ENCODE data around the gene MYL12A. TPM values are rescaled to one million over a fixed set of nuclear protein-coding genes. Genes with fewer than 3 reads are reported as not detected.

MYL12A gene
- total and polyA plus RNA-seq, 2 of the 8 experiments (the other 6 are each of a cell fraction or from before 2014, with no cell fraction given) = 188 to 247 TPM

DNA sequence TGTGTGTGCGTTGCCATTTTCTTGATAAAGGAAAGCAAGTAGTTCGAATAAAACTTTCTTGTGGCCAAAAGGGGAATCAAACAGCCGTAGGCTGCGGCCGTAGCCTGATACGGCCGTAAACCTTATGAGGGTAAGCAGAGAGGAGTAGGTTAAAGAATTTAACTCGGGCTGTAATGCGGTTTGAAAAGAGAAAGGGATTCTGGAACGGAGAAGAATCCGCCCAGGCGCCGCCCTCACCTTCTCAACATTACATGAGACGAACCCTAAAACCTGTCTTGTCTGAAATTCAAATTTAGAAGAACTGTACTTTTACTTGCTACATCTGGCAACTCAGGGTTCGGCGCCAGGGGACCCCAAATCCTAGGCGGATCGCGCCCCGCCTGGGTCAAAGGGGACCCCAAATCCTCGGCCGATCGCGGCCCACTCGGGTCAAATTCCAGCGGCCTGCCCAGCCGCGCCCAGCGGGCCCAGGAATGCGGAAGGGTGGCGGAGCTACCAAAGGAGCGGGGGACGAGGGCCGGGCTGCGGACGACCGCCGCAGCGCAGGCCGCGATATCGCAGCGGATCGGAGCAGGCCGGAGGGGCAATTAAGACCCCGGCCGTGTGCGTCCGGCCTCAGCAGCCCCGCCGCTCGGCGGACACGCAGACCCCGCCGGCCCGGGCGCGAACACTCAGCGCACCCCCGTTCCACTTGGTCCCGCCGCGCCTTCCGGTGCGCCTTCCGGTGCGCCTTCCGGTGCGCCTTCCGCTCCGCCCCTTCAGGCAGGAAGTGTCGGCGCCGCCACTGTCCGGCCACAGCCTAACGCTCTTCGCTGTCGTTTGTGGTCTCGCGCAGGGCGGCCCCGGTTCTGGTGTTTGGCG lies 14.0 kb downstream of the MYL12A start, which contains the start of gene MYL12B (continued):
- TF ChIP-seq, protein P1, sequence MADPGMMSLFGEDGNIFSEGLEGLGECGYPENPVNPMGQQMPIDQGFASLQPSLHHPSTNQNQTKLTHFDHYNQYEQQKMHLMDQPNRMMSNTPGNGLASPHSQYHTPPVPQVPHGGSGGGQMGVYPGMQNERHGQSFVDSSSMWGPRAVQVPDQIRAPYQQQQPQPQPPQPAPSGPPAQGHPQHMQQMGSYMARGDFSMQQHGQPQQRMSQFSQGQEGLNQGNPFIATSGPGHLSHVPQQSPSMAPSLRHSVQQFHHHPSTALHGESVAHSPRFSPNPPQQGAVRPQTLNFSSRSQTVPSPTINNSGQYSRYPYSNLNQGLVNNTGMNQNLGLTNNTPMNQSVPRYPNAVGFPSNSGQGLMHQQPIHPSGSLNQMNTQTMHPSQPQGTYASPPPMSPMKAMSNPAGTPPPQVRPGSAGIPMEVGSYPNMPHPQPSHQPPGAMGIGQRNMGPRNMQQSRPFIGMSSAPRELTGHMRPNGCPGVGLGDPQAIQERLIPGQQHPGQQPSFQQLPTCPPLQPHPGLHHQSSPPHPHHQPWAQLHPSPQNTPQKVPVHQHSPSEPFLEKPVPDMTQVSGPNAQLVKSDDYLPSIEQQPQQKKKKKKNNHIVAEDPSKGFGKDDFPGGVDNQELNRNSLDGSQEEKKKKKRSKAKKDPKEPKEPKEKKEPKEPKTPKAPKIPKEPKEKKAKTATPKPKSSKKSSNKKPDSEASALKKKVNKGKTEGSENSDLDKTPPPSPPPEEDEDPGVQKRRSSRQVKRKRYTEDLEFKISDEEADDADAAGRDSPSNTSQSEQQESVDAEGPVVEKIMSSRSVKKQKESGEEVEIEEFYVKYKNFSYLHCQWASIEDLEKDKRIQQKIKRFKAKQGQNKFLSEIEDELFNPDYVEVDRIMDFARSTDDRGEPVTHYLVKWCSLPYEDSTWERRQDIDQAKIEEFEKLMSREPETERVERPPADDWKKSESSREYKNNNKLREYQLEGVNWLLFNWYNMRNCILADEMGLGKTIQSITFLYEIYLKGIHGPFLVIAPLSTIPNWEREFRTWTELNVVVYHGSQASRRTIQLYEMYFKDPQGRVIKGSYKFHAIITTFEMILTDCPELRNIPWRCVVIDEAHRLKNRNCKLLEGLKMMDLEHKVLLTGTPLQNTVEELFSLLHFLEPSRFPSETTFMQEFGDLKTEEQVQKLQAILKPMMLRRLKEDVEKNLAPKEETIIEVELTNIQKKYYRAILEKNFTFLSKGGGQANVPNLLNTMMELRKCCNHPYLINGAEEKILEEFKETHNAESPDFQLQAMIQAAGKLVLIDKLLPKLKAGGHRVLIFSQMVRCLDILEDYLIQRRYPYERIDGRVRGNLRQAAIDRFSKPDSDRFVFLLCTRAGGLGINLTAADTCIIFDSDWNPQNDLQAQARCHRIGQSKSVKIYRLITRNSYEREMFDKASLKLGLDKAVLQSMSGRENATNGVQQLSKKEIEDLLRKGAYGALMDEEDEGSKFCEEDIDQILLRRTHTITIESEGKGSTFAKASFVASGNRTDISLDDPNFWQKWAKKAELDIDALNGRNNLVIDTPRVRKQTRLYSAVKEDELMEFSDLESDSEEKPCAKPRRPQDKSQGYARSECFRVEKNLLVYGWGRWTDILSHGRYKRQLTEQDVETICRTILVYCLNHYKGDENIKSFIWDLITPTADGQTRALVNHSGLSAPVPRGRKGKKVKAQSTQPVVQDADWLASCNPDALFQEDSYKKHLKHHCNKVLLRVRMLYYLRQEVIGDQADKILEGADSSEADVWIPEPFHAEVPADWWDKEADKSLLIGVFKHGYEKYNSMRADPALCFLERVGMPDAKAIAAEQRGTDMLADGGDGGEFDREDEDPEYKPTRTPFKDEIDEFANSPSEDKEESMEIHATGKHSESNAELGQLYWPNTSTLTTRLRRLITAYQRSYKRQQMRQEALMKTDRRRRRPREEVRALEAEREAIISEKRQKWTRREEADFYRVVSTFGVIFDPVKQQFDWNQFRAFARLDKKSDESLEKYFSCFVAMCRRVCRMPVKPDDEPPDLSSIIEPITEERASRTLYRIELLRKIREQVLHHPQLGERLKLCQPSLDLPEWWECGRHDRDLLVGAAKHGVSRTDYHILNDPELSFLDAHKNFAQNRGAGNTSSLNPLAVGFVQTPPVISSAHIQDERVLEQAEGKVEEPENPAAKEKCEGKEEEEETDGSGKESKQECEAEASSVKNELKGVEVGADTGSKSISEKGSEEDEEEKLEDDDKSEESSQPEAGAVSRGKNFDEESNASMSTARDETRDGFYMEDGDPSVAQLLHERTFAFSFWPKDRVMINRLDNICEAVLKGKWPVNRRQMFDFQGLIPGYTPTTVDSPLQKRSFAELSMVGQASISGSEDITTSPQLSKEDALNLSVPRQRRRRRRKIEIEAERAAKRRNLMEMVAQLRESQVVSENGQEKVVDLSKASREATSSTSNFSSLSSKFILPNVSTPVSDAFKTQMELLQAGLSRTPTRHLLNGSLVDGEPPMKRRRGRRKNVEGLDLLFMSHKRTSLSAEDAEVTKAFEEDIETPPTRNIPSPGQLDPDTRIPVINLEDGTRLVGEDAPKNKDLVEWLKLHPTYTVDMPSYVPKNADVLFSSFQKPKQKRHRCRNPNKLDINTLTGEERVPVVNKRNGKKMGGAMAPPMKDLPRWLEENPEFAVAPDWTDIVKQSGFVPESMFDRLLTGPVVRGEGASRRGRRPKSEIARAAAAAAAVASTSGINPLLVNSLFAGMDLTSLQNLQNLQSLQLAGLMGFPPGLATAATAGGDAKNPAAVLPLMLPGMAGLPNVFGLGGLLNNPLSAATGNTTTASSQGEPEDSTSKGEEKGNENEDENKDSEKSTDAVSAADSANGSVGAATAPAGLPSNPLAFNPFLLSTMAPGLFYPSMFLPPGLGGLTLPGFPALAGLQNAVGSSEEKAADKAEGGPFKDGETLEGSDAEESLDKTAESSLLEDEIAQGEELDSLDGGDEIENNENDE (IDR thresholded peaks at IDR 0.05; ENCODE audit: insufficient replicate concordance, low read length) = no peak
- TF ChIP-seq JUN (IDR thresholded peaks at IDR 0.05; ENCODE audit: low read depth, low read length) = no peak
- TF ChIP-seq EP300 (IDR thresholded peaks at IDR 0.05; ENCODE audit: borderline replicate concordance in 1 of 2, low read depth in 2 of 2, low read length in 2 of 2) = peak in 1 of 2 experiments; percentile 96; a peak in 2 of 3 replicates
- TF ChIP-seq SP1 (IDR thresholded peaks at IDR 0.05; ENCODE audit: low read depth, low read length) = no peak
- TF ChIP-seq, protein P2, sequence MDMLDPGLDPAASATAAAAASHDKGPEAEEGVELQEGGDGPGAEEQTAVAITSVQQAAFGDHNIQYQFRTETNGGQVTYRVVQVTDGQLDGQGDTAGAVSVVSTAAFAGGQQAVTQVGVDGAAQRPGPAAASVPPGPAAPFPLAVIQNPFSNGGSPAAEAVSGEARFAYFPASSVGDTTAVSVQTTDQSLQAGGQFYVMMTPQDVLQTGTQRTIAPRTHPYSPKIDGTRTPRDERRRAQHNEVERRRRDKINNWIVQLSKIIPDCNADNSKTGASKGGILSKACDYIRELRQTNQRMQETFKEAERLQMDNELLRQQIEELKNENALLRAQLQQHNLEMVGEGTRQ (IDR thresholded peaks at IDR 0.05; ENCODE audit: low read length) = no peak
- TF ChIP-seq CREB1 (IDR thresholded peaks at IDR 0.05) = no peak
- peak; percentile 85 for TF ChIP-seq PHF8 (conservative IDR thresholded peaks at IDR 0.05; ENCODE audit: low read depth, low read length)
- TF ChIP-seq RBBP5 (IDR thresholded peaks at IDR 0.05; ENCODE audit: borderline replicate concordance, low read depth, low read length) = no peak; the same call in none of the 2 replicates
